IMR-90 (cell line): Measurements from ENCODE around the gene ECT2. TPM values are rescaled to one million over a fixed set of nuclear protein-coding genes. Genes with fewer than 3 reads are reported as not detected.

Source experiments
- CEBPB ChIP-seq: IDR thresholded peaks from 2 replicates; pipeline ENCODE4 v1.6.1; 2012; ENCODE audit warnings: low read depth, low read length, improper control_type of control experiment
- ELK1 ChIP-seq: fragments of 150-350 bp; IDR thresholded peaks from 2 replicates; pipeline ENCODE4 v1.6.1; 2016; ENCODE audit warnings: low read depth, mild to moderate bottlenecking, low read length, moderate library complexity, borderline replicate concordance
- polyA plus RNA-seq, 3 experiments: library from polyadenylated mRNA; depleted of rRNA; stranded (reverse); fragments of >200 nt; gene quantifications; 2 replicates each; pipeline ENCODE4 v1.2.3, GENCODE V29; 2012; ENCODE audit warnings: low replicate concordance in 1 of 3
- total RNA-seq: library from RNA; depleted of rRNA; stranded (reverse); fragments of >200 nt; gene quantifications from 2 replicates; pipeline ENCODE4 v1.2.3, GENCODE V29; 2012
- TF ChIP-seq, protein P1 (sequence below): conservative IDR thresholded peaks from 2 replicates; pipeline ENCODE4 v1.5.1; 2012; ENCODE audit warnings: mild to moderate bottlenecking, low read depth, low read length, improper control_type of control experiment

Gene ECT2
- total and polyA plus RNA-seq, 2 of the 4 experiments (the other 2 are of a cell fraction) = 18.1 to 37.8 TPM

GRCh38 chr3:172750368-172751174 is at the start of gene ECT2 (continued):
- TF ChIP-seq, protein P1, sequence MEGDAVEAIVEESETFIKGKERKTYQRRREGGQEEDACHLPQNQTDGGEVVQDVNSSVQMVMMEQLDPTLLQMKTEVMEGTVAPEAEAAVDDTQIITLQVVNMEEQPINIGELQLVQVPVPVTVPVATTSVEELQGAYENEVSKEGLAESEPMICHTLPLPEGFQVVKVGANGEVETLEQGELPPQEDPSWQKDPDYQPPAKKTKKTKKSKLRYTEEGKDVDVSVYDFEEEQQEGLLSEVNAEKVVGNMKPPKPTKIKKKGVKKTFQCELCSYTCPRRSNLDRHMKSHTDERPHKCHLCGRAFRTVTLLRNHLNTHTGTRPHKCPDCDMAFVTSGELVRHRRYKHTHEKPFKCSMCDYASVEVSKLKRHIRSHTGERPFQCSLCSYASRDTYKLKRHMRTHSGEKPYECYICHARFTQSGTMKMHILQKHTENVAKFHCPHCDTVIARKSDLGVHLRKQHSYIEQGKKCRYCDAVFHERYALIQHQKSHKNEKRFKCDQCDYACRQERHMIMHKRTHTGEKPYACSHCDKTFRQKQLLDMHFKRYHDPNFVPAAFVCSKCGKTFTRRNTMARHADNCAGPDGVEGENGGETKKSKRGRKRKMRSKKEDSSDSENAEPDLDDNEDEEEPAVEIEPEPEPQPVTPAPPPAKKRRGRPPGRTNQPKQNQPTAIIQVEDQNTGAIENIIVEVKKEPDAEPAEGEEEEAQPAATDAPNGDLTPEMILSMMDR = peak; percentile 89
- TF ChIP-seq CEBPB (no peak), ELK1 (no peak)
